GM12878 (cell line): ENCODE measurements around the gene KLHL5. TPM values are rescaled to one million over a fixed set of nuclear protein-coding genes. Genes with fewer than 3 reads are reported as not detected.

Experiments used
- ATAC-seq: fragments of 200-7000 bp; cut with Tn5 transposase; 3 replicates; pipeline ENCODE4 v1.9.1; 2020; ENCODE audit warnings: mild to moderate bottlenecking, moderate library complexity
- BruUV-seq: library from RNA; stranded (reverse); fragments of 400-500 nt; replicated peaks from 2 replicates; lab custom pipeline; 2021; lab: Mats Ljungman, UMichigan
- CTCF ChIA-PET: fragments of 300-600 bp; sonication (Branson Sonifier 250); formaldehyde crosslinking; extraction: SDS; loops from one replicate; lab custom pipeline; 2021; ENCODE audit warnings: inconsistent platforms; lab: Yijun Ruan, JAX
- POLR2A ChIA-PET: fragments of 350-600 bp; formaldehyde crosslinking; extraction: SDS; loops from one replicate; lab custom pipeline; 2021; ENCODE audit warnings: inconsistent platforms; lab: Charles Lee
- RAD21 ChIA-PET: fragments of 300-600 bp; sonication (Branson Sonifier 250); formaldehyde crosslinking; loops from one replicate; lab custom pipeline; 2023; ENCODE audit warnings: antibody characterized with exemption; ENCODE audit not compliant: unreplicated experiment; lab: Charles Lee
- SMC1A ChIA-PET: fragments of 300-600 bp; sonication (Branson Sonifier 250); formaldehyde crosslinking; loops from one replicate; lab custom pipeline; 2023; ENCODE audit not compliant: unreplicated experiment, uncharacterized antibody; lab: Charles Lee
- DNase-seq: peaks from one replicate; pipeline ENCODE4 v3.0.0-alpha.2; 2011; ENCODE audit warnings: low read depth, low spot score
- FAIRE-seq: peaks from 3 replicates; lab custom pipeline; 2011; peaks lifted over from hg19 to GRCh38; lab: Jason Lieb, UNC
- H2AFZ ChIP-seq: 2 replicates; pipeline ENCODE4 v1.6.0; 2011; ENCODE audit warnings: low read depth, low read length, control low read depth; ENCODE audit not compliant: control insufficient read depth
- H3K27ac ChIP-seq: 2 replicates; pipeline ENCODE4 v1.5.1; 2011; ENCODE audit warnings: control low read depth; ENCODE audit not compliant: control insufficient read depth, insufficient read depth
- H3K27me3 ChIP-seq, 2 experiments: replicated peaks in 1 of 2; 2 replicates each; pipeline versions ENCODE4 v1.6.0 to v1.6.1; 2011; ENCODE audit warnings: low read length in 1 of 2; ENCODE audit not compliant: control insufficient read depth in 2 of 2, insufficient read depth in 2 of 2
- H3K36me3 ChIP-seq, 2 experiments: 2 replicates each; pipeline ENCODE4 v1.5.1; 2011; ENCODE audit warnings: low read length in 1 of 2; ENCODE audit not compliant: control insufficient read depth in 2 of 2, insufficient read depth in 2 of 2
- H3K4me1 ChIP-seq: 2 replicates; pipeline ENCODE4 v1.6.1; 2011; ENCODE audit warnings: mild to moderate bottlenecking, low read length, moderate library complexity, mixed read lengths; ENCODE audit not compliant: control insufficient read depth, insufficient read depth
- H3K4me2 ChIP-seq: 2 replicates; pipeline ENCODE4 v1.6.0; 2011; ENCODE audit warnings: control low read depth; ENCODE audit not compliant: control insufficient read depth, insufficient read depth
- H3K4me3 ChIP-seq: fragments of 200-600 bp; sonication (generic); 2 replicates; pipeline ENCODE4 v1.5.1; 2016
- H3K79me2 ChIP-seq: 2 replicates; pipeline ENCODE4 v1.6.0; 2011; ENCODE audit warnings: low read length; ENCODE audit not compliant: control insufficient read depth, insufficient read depth
- H3K9ac ChIP-seq: 2 replicates; pipeline ENCODE4 v1.8.0; 2011; ENCODE audit warnings: low read length, control low read depth, mixed read lengths; ENCODE audit not compliant: control insufficient read depth, insufficient read depth
- H3K9me3 ChIP-seq: replicated peaks from 3 replicates; pipeline ENCODE4 v1.5.1; 2011; ENCODE audit warnings: mild to moderate bottlenecking, low read length; ENCODE audit not compliant: control insufficient read depth, insufficient read depth
- H4K20me1 ChIP-seq: 2 replicates; pipeline ENCODE4 v1.6.0; 2011; ENCODE audit not compliant: control insufficient read depth, insufficient read depth
- CBX3 ChIP-seq: fragments of 200-600 bp; sonication (generic); IDR thresholded peaks from 2 replicates; pipeline ENCODE4 v1.6.1; 2016; ENCODE audit warnings: low read depth, borderline replicate concordance
- EP300 ChIP-seq, 2 experiments: fragments of 150-350 bp in 1 of 2; IDR thresholded peaks; 2 replicates each; pipeline ENCODE4 v1.6.1; 2011 to 2012; ENCODE audit warnings: low read depth in 2 of 2, low read length in 2 of 2, borderline replicate concordance in 1 of 2, improper control_type of control experiment in 1 of 2, inconsistent platforms in 1 of 2; ENCODE audit not compliant: control insufficient read depth in 1 of 2
- ESRRA ChIP-seq: IDR thresholded peaks from 2 replicates; pipeline ENCODE4 v1.6.1; 2012; ENCODE audit warnings: mild to moderate bottlenecking, low read length, improper control_type of control experiment
- HCFC1 ChIP-seq: fragments of 150-350 bp; IDR thresholded peaks from 2 replicates; pipeline ENCODE4 v1.6.1; 2014; ENCODE audit warnings: low read length
- IKZF1 ChIP-seq: fragments of 450-650 bp; conservative IDR thresholded peaks from 2 replicates; pipeline ENCODE4 v1.6.1; 2017; ENCODE audit warnings: antibody characterized with exemption, mild to moderate bottlenecking
- NFYA ChIP-seq: IDR thresholded peaks from 2 replicates; pipeline ENCODE4 v1.6.1; 2011; ENCODE audit warnings: low read depth, mild to moderate bottlenecking, low read length, improper control_type of control experiment, borderline replicate concordance
- PML ChIP-seq: IDR thresholded peaks from 2 replicates; pipeline ENCODE4 v1.6.1; 2012; ENCODE audit warnings: low read length, inconsistent platforms
- RELA ChIP-seq: fragments of 450-650 bp; IDR thresholded peaks from 2 replicates; pipeline ENCODE4 v1.8.0; 2014; ENCODE audit warnings: borderline replicate concordance; ENCODE audit not compliant: partially characterized antibody
- RUNX3 ChIP-seq: IDR thresholded peaks from 2 replicates; pipeline ENCODE4 v1.6.1; 2012; ENCODE audit warnings: low read length, inconsistent platforms
- SREBF1 ChIP-seq: IDR thresholded peaks from 2 replicates; pipeline ENCODE4 v1.6.1; 2012; ENCODE audit warnings: mild to moderate bottlenecking, low read length
- ZNF24 ChIP-seq: fragments of 450-650 bp; IDR thresholded peaks from 2 replicates; pipeline ENCODE4 v1.6.1; 2017; ENCODE audit warnings: antibody characterized with exemption, mild to moderate bottlenecking
- in situ Hi-C: fragments of 300-500 bp; cut with MboI; formaldehyde crosslinking; loops from 9 replicates; pipeline ENCODE4 v1.14.3; 2018; ENCODE audit warnings: mixed read lengths
- intact Hi-C: fragments of 100-400 bp; cut with micrococcal nuclease; formaldehyde crosslinking; loops from one replicate; pipeline ENCODE4 v1.14.2; 2022; ENCODE audit not compliant: unreplicated experiment
- polyA plus RNA-seq, 11 experiments: library from polyadenylated mRNA; depleted of rRNA in 4 of 11; unstranded in 6 of 11; stranded (reverse) in 5 of 11; fragments of >200 nt; fragmentation: Nextera tagmentation in 4 of 11; fragmentation: Illumina TruSeq in 1 of 11; extraction: Ambion mirVana in 4 of 11; extraction: Trizol in 1 of 11; gene quantifications; 1 replicate in 1 of 11; 2 replicates in 10 of 11; pipeline versions ENCODE4 v1.2.1 to v1.2.3, GENCODE V29; 2011 to 2016; ENCODE audit warnings: inconsistent platforms in 2 of 11, missing spikeins in 2 of 11, low read depth in 1 of 11
- total RNA-seq, 4 experiments: library from RNA; depleted of rRNA in 3 of 4; stranded (reverse); fragments of >200 nt in 3 of 4; fragmentation: Illumina TruSeq in 1 of 4; extraction: Trizol in 1 of 4; gene quantifications; 2 replicates each; pipeline versions ENCODE4 v1.2.1 to v1.2.3, GENCODE V29; 2013 to 2021
- TF ChIP-seq, protein P1 (sequence below): IDR thresholded peaks from 2 replicates; pipeline ENCODE4 v1.6.1; 2012; ENCODE audit warnings: low read length, inconsistent platforms
- TF ChIP-seq, protein P2 (sequence below): IDR thresholded peaks from 2 replicates; pipeline ENCODE4 v1.6.1; 2011; ENCODE audit warnings: borderline replicate concordance, low read depth, mild to moderate bottlenecking, moderate library complexity, low read length; ENCODE audit not compliant: insufficient read depth, poor library complexity, severe bottlenecking
- TF ChIP-seq, protein P3 (sequence below): fragments of 450-650 bp; IDR thresholded peaks from 2 replicates; pipeline ENCODE4 v1.6.1; 2018; ENCODE audit warnings: mild to moderate bottlenecking, low read depth, moderate library complexity; ENCODE audit not compliant: partially characterized antibody

Gene KLHL5
- total and polyA plus RNA-seq, 10 of the 15 experiments (the other 5 are each of a cell fraction or from before 2014, with no cell fraction given), result 4.7 to 27.3 (median 12.6) TPM

DNA sequence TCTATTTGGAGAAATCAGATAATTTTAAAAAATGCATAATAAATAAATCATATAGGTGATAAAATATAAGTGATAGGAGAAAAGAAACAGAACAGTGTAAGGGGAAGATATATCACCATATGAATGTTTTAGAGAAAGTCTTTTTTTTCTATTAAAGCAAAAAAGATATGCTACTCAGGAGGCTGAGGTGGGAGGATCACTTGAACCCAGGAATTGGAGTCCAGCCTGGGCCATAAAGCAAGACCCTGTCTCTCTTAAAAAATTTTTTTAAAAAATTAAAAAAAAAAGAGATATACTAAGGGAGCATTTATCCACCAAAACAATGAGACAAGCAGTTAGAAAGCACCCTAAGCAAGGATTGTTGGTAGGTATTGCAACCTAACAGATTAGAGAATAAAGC is 35.9 kb upstream of the KLHL5 start:
- H2AFZ ChIP-seq, result no peak overlapping the region
- ChIA-PET RAD21 (interaction anchor here (0.6 to 7.6 kb wide), 3 partner anchors 19 to 266 kb away, joined by 3 to 164 read pairs (median 6); no protein-coding TSS in a partner anchor), SMC1A (interaction anchor here (1.7 to 8.6 kb wide), 3 partner anchors 11 to 26 kb away, joined by 5 to 163 read pairs (median 7); no protein-coding TSS in a partner anchor), CTCF (interaction anchor here (0.7 to 1.0 kb wide), 2 partner anchors 21 to 100 kb away, joined by 3 to 6 read pairs; no protein-coding TSS in a partner anchor), POLR2A (interaction anchor here (1.1 to 7.7 kb wide), 4 partner anchors 11 to 264 kb away, joined by 3 to 131 read pairs (median 12); no protein-coding TSS in a partner anchor)
- no peak for TF ChIP-seq HCFC1
- TF ChIP-seq ESRRA, result no peak
- TF ChIP-seq SREBF1, result no peak
- TF ChIP-seq CBX3, result no peak
- no peak for TF ChIP-seq IKZF1
- no peak for TF ChIP-seq PML
- TF ChIP-seq NFYA, result no peak
- no peak for TF ChIP-seq EP300 (IDR thresholded peaks at IDR 0.05; ENCODE audit: borderline replicate concordance in 1 of 2, control insufficient read depth in 1 of 2, low read depth in 2 of 2, low read length in 2 of 2)
- TF ChIP-seq, protein P1, sequence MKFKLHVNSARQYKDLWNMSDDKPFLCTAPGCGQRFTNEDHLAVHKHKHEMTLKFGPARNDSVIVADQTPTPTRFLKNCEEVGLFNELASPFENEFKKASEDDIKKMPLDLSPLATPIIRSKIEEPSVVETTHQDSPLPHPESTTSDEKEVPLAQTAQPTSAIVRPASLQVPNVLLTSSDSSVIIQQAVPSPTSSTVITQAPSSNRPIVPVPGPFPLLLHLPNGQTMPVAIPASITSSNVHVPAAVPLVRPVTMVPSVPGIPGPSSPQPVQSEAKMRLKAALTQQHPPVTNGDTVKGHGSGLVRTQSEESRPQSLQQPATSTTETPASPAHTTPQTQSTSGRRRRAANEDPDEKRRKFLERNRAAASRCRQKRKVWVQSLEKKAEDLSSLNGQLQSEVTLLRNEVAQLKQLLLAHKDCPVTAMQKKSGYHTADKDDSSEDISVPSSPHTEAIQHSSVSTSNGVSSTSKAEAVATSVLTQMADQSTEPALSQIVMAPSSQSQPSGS, result no peak
- TF ChIP-seq, protein P2, sequence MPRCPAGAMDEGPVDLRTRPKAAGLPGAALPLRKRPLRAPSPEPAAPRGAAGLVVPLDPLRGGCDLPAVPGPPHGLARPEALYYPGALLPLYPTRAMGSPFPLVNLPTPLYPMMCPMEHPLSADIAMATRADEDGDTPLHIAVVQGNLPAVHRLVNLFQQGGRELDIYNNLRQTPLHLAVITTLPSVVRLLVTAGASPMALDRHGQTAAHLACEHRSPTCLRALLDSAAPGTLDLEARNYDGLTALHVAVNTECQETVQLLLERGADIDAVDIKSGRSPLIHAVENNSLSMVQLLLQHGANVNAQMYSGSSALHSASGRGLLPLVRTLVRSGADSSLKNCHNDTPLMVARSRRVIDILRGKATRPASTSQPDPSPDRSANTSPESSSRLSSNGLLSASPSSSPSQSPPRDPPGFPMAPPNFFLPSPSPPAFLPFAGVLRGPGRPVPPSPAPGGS, result no peak
- no peak for TF ChIP-seq ZNF24
- TF ChIP-seq, protein P3, sequence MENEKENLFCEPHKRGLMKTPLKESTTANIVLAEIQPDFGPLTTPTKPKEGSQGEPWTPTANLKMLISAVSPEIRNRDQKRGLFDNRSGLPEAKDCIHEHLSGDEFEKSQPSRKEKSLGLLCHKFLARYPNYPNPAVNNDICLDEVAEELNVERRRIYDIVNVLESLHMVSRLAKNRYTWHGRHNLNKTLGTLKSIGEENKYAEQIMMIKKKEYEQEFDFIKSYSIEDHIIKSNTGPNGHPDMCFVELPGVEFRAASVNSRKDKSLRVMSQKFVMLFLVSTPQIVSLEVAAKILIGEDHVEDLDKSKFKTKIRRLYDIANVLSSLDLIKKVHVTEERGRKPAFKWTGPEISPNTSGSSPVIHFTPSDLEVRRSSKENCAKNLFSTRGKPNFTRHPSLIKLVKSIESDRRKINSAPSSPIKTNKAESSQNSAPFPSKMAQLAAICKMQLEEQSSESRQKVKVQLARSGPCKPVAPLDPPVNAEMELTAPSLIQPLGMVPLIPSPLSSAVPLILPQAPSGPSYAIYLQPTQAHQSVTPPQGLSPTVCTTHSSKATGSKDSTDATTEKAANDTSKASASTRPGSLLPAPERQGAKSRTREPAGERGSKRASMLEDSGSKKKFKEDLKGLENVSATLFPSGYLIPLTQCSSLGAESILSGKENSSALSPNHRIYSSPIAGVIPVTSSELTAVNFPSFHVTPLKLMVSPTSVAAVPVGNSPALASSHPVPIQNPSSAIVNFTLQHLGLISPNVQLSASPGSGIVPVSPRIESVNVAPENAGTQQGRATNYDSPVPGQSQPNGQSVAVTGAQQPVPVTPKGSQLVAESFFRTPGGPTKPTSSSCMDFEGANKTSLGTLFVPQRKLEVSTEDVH, result no peak
- TF ChIP-seq RELA, result no peak
- TF ChIP-seq RUNX3, result no peak
- FAIRE-seq (no peak), ATAC-seq (no peak), DNase-seq (no peak)
- intact Hi-C loops, result no loop called here
- no TSS peak for BruUV-seq
- H3K9ac ChIP-seq, result no peak overlapping the region
- H3K4me1 ChIP-seq, result peaks cover 8% of the 10 kb centered on the region
- in situ Hi-C loops, result loop anchor here (25.0 kb wide), 1 partner anchor 264 kb away; no protein-coding TSS in a partner anchor
- H3K4me2 ChIP-seq, result 0 out of 2 replicates have a peak overlapping the region, but pooled peaks have one; percentile 19
- peaks cover 55% of the 10 kb centered on the region for H3K79me2 ChIP-seq
- H3K4me3 ChIP-seq, result no peak overlapping the region
- peaks cover 0 to 2% of the 10 kb centered on the region in 2 experiments; a peak in 2 of 4 replicates for H3K36me3 ChIP-seq
- H3K27me3 ChIP-seq, result no peaks in the 10 kb centered on the region
- H3K27ac ChIP-seq, result no peak overlapping the region
- H3K9me3 ChIP-seq, result peaks cover 2% of the 10 kb centered on the region; the same call in 1 of the 3 replicates
- no peaks in the 10 kb centered on the region for H4K20me1 ChIP-seq
